Adrenal gland (tissue), 12 donors: ENCODE results near the gene GPR142. TPM values are rescaled to one million over a fixed set of nuclear protein-coding genes. Genes with fewer than 3 reads are reported as not detected.

Source experiments
- DNase-seq, 7 donors: peaks; one replicate each; pipeline ENCODE4 v3.0.0-alpha.2; 2019 to 2020
- H3K27ac ChIP-seq, 5 donors: fragments of 200-600 bp; sonication (generic) in 4 of 5; 1 replicate in 3 of 5; 2 replicates in 2 of 5; pipeline versions ENCODE4 v1.5.1 to v1.8.0; 2016 to 2020; ENCODE audit warnings: mild to moderate bottlenecking in 1 of 5
- H3K27me3 ChIP-seq: fragments of 200-600 bp; 2 replicates; pipeline ENCODE4 v1.8.0; 2021
- H3K36me3 ChIP-seq, 2 donors: fragments of 200-600 bp; replicated peaks in 1 of 2; 1 replicate in 1 of 2; 2 replicates in 1 of 2; pipeline versions ENCODE4 v1.5.1 to v1.8.0; 2018 to 2022
- H3K4me1 ChIP-seq, 2 donors: fragments of 200-600 bp; replicated peaks in 1 of 2; 1 replicate in 1 of 2; 2 replicates in 1 of 2; pipeline versions ENCODE4 v1.5.1 to v1.8.0; 2018 to 2021
- H3K4me3 ChIP-seq, 4 donors: fragments of 200-600 bp; sonication (generic) in 3 of 4; one replicate each; pipeline ENCODE4 v1.5.1; 2016 to 2018
- H3K9me3 ChIP-seq, 3 donors: fragments of 200-600 bp; sonication (generic) in 1 of 3; replicated peaks in 1 of 3; 1 replicate in 2 of 3; 2 replicates in 1 of 3; pipeline versions ENCODE4 v1.5.1 to v1.8.0; 2016 to 2021
- CTCF ChIP-seq, 6 experiments: fragments of 450-650 bp in 4 of 6; fragments of 200-600 bp in 2 of 6; sonication (generic) in 1 of 6; IDR thresholded peaks; 1 replicate in 5 of 6; 2 replicates in 1 of 6; pipeline versions ENCODE4 v1.5.1 to v1.8.0; 2016 to 2021; ENCODE audit warnings: antibody characterized with exemption in 6 of 6, mild to moderate bottlenecking in 2 of 6, moderate library complexity in 1 of 6
- POLR2A ChIP-seq, 2 donors: fragments of 450-650 bp; IDR thresholded peaks; one replicate each; pipeline ENCODE4 v1.6.1; 2017; ENCODE audit warnings: antibody characterized with exemption in 2 of 2, mild to moderate bottlenecking in 2 of 2, moderate library complexity in 1 of 2
- WGBS, 4 donors: extraction: QIAGEN DNeasy Blood & Tissue Kit in 2 of 4; methylation state at CpG; one replicate each; pipeline versions ENCODE4 v1.1.5 to v1.1.7; 2013 to 2017; 5-methylcytosine and 5-hydroxymethylcytosine counted together
- intact Hi-C, 2 donors: fragments of 100-400 bp; cut with DNase I; formaldehyde crosslinking; loops; one replicate each; pipeline versions ENCODE4 v1.14.1 to v1.15.0; 2022 to 2023
- polyA plus RNA-seq, 3 donors: library from polyadenylated mRNA; stranded (reverse); fragments of 200-250 nt in 2 of 3; fragments of 350-450 nt in 1 of 3; fragmentation: Illumina TruSeq in 1 of 3; extraction: RNeasy Lipid Tissue Mini Kit (QIAGEN cat#74804) in 1 of 3; gene quantifications; one replicate each; pipeline ENCODE4 v1.2.3, GENCODE V29; 2013 to 2014
- total RNA-seq, 9 donors: library from RNA; depleted of rRNA in 4 of 9; stranded (reverse); fragments of >200 nt in 4 of 9; fragments of 120-200 nt in 1 of 9; fragmentation: NEBNext Ultra II Directional in 1 of 9; extraction: Animal tissue kit (Norgen Biotek cat#: 25700) in 1 of 9; gene quantifications; one replicate each; pipeline versions ENCODE4 v1.1.0 to v1.2.4, GENCODE V29; 2013 to 2023
- donor health status: healthy with polysubstance abuse.
- donor health status: Bipolar disorder and iron deficiency.
- donor health status: DM: yes; HTN: yes; CAD: no.
- donor health status: DM: no; HTN: no; CAD: no.
- donor health status: DM: no; HTN: no; CAD: no.
- donor health status: DM: yes; HTN: yes; CAD: no.

Gene GPR142
- total and polyA plus RNA-seq, 12 donors: 0.13 TPM; not detected in 11

- peak in 4 of 7 donors; percentile 15 to 53 (median 36) for DNase-seq
- Histone ChIP-seq H3K4me3 (peak within 1 kb of the TSS in 2 of 4 donors; percentile 13 to 57), H3K27me3 (peaks cover 16% of the 10 kb centered on the region), H3K4me1 (peaks cover 4 to 16% of the 10 kb centered on the region in 2 donors), H3K36me3 (no peaks in the 10 kb centered on the region), H3K9me3 (no peaks in the 10 kb centered on the region), H3K27ac (no peak within 1 kb of the TSS)
- no peak for TF ChIP-seq POLR2A (IDR thresholded peaks at IDR 0.05)
- TF ChIP-seq CTCF (IDR thresholded peaks at IDR 0.05): no peak
- WGBS, 4 donors: 0 to 80% (median 5%) methylated on average over 4 to 73 of the region's 73 CpGs
- intact Hi-C loops: no loop called here
Measured at GRCh38 chr17:74325743-74326379, 41.4 kb upstream of the GPR142 start, which contains the start of gene KIF19. Gene KIF19, plus strand, starts transcription at chr17:74326226. Its CDS starts 124 bp downstream, at chr17:74326350.

GRCh38 chr17:74326506-74326905, 40.8 kb upstream of the GPR142 start:
- 30 to 43% (median 32%) methylated on average over 8 to 10 of the region's 10 CpGs for WGBS, 4 donors

GRCh38 chr17:74328487-74328886, 38.8 kb upstream of the GPR142 start:
- Histone ChIP-seq H3K9me3 (no peaks in the 10 kb centered on the region), H3K4me3 (no peak overlapping the region), H3K36me3 (no peaks in the 10 kb centered on the region), H3K4me1 (peaks cover 4 to 16% of the 10 kb centered on the region in 2 donors), H3K27ac (no peak overlapping the region), H3K27me3 (peaks cover 16% of the 10 kb centered on the region)
- intact Hi-C loops: no loop called here
- WGBS, 4 donors: 93 to 99% (median 96%) methylated on average over 3 of the region's 3 CpGs
- TF ChIP-seq POLR2A (IDR thresholded peaks at IDR 0.05) (no peak), CTCF (IDR thresholded peaks at IDR 0.05) (no peak)
- no peak for DNase-seq

More at GRCh38 chr17:74326506-74326905, 40.8 kb upstream of the GPR142 start:
- Histone ChIP-seq H3K4me3 (peak overlapping the region in 2 of 4 donors; percentile 13 to 57), H3K27me3 (peaks cover 16% of the 10 kb centered on the region), H3K9me3 (no peaks in the 10 kb centered on the region), H3K36me3 (no peaks in the 10 kb centered on the region), H3K4me1 (peaks cover 4 to 16% of the 10 kb centered on the region in 2 donors), H3K27ac (no peak overlapping the region)
- DNase-seq: no peak
- intact Hi-C loops: no loop called here
- TF ChIP-seq CTCF (IDR thresholded peaks at IDR 0.05): no peak
- TF ChIP-seq POLR2A (IDR thresholded peaks at IDR 0.05): no peak

- TF ChIP-seq POLR2A (IDR thresholded peaks at IDR 0.05) (no peak), CTCF (IDR thresholded peaks at IDR 0.05) (no peak)
- H3K27me3 ChIP-seq: peaks cover 16% of the 10 kb centered on the region
- H3K9me3 ChIP-seq: no peaks in the 10 kb centered on the region
- WGBS, 4 donors: 66 to 83% (median 73%) methylated on average over 3 of the region's 3 CpGs
- H3K4me1 ChIP-seq: peaks cover 4 to 16% of the 10 kb centered on the region in 2 donors
- intact Hi-C loops: no loop called here
- no peak for DNase-seq
- no peak overlapping the region for H3K4me3 ChIP-seq
- no peaks in the 10 kb centered on the region for H3K36me3 ChIP-seq
- no peak overlapping the region for H3K27ac ChIP-seq
Measured at GRCh38 chr17:74329378-74329777, 37.9 kb upstream of the GPR142 start.
